Stimulated activated CD8-positive, alpha-beta memory T cell treated with anti-CD3 and anti-CD28 coated beads, Interleukin-2, amount 100 ng/mL, for 1 hour (primary cell): ENCODE measurements around the gene ENSA.
"Not testable (repeated sequence)": the region's sequence is repeated elsewhere in the genome, so short reads cannot be mapped to it uniquely, and the experiment has no call there.

Experiments used
- DNase-seq, 2 donors: peaks; one replicate each; pipeline ENCODE4 v3.0.0-alpha.2; 2020; ENCODE audit warnings: low read depth in 2 of 2

Gene ENSA

DNA sequence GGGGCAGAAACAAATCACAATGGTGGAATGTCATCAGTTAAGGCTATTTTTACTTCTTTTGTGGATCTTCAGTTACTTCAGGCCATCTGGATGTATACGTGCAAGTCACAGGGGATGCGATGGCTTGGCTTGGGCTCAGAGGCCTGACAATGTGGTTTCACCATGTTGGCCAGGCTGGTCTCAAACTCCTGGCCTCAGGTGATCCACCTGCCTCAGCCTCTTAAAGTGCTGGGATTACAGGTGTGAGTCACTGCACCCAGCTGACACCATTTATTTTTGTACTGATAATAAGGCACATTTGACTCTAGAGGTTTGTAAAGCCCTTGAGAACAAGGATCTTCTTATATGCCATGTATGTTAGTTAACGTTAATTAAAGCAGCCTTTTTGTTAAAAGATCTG, 48.4 kb downstream of the ENSA start:
- DNase-seq = not testable (repeated sequence)

DNA sequence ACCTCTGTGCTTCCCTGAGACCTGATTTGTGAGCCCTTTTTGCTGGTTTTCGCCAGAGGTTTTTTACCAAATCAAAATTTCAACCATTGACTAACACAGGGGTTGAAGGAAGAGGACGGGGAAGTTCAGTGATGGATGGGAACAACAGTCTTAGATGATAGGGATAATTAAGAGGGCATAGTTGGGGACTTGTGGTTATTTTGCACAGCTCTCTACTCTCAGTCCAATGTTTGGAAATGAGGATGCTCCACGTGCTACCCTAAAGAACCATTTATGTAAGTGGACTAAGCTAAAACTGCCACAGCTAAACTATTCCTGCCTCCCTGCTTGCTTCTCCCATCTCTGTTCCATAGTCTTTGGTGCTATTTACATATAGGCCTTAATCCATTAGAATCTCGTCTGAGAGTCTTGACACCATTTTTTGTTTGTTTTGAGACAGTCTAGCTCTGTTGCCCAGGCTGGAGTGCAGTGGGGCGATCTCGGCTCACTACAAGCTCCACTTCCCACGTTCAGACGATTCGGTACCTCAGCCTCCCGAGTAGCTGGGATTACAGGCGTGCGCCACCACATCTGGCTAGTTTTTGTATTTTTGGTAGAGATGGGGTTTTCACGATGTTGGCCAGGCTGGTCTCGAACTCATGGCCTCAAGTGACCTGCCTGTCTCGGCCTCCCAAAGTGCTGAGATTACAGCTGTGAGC, 49.3 kb downstream of the ENSA start:
- no peak for DNase-seq

DNA sequence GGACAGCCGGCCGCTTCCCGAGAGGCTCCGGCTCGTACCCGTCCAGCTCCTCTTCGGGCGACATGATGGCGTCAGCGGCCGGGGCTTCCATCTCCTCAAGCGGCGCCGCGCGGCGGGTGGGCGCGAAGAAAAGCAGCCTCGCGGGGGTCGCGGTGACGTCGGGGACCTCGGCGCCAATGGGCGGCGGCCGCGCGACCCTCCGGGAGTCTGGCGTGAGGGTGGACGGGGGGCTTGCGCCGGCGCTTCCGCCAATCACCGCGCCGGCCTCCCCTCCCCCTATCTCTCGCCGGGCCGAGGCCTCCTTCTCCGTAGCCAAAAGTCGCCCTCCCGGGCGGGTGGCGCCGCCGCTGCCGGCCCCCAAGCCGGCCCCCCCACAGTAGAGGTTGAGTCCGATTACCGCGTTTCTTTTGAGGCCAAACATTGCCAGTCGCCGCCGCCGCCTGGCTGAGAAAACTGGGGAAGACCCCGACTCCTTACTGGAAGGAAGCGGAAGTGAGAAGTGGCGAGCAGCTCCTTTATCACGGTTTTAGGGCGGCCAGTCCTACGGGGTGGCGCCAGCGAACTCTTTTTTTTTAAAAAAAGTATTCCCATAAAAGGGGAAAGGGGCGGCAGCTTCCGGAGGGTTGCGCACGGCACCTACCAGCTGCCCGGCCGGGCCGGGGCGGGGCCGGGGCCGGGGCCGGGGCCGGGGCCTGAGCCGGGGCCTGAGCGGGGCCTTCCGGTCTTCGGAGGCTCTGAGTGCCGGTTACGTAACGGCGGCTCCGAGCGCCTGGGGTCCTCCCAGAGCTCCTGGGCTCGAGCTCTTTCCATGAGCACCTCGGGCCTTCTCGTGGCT, 50.1 kb downstream of the ENSA start, which contains the start of gene MCL1:
Gene MCL1 (minus strand): TSS at position 501 of the 835 bp plus-strand sequence. CDS start 80 bp downstream, at position 421.
- peak; percentile 76 to 81 for DNase-seq

DNA sequence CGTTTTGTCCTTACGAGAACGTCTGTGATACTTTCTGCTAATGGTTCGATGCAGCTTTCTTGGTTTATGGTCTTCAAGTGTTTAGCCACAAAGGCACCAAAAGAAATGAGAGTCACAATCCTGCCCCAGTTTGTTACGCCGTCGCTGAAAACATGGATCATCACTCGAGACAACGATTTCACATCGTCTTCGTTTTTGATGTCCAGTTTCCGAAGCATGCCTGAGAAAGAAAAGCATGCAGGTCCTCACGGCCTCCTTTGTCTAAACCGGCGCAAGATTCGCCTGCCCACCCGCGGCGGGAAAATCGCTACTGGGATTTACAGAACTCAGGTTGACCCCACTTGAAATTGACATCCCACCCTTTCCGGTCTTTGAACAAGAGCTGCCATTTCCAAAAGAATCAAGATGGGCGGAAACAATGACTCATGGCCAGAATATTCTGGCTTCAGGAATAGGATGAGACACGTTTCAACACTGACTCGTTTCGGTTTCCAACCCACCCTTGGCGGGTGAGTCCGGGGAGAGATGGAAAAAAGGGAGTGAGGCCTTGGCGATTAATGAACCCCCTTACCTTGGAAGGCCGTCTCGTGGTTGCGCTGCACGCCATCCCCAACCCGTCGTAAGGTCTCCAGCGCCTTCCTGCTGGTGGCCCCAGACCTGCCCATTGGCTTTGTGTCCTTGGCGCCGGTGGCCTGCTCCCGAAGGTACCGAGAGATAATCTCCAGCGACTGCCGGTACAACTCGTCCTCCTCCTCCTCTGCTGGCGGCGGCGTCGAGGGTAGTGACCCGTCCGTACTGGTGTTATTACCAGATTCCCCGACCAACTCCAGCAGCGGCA, 50.9 kb downstream of the ENSA start:
- DNase-seq = no peak

DNA sequence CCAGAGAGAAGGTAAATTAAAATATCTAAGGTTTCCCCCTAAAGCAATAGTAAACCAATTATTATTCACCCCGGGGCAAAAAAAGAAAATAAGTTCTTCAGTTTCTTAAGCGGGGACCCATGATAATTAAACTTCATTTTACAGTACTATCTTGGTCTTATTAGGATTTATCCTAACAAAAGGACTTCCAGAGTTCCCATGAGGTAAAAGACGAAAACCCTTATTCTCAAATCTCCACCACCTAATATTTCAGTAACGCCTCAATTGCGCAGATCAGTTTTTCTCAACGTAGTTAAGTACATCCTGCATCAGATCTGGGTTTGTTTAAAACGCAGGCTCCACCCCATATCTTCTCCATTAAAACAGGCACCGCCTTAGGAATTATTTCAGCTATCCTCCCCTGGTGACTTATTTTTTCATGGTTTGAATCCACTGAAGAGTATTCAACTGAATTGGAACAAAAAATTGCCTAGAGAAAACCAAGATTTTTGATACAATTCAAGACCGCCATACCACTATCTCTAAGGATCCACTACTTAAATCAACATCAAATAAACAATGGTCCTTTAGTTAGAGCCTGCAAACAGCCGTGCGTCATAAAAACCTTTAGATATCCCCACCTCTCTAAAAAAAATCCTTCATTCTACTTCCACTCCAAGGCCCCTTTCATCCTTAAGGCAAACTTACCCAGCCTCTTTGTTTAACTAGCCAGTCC, 51.7 kb downstream of the ENSA start:
- no peak for DNase-seq

DNA sequence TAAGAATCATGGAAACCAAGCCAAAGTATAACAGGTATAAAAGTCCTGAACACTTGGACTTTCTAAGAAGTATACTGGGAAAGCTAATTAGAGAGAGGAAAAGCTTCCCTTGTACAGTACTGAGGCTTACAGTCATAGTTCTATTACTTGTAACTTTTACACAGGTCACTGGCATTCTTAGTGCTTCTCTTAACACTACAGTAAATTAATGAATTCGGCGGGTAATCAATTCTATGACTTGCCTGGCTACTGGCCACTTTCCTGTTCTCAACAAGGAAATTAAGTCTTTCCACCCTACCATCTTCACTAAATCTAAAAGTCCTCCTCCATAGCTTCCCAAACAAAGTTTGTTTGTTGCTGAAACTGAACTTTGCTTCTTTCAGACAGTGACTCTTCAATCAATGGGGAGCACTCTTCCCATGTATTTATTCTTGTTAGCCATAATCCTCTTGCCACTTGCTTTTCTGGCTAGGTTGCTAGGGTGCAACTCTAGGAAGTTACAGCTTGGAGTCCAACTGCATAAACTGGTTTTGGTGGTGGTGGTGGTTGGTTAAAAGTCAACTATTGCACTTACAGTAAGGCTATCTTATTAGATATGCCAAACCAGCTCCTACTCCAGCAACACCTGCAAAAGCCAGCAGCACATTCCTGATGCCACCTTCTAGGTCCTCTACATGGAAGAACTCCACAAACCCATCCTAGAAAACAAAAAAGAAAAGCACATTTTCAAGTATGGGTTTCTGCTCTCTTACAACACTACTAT, 52.4 kb downstream of the ENSA start:
- no peak for DNase-seq

DNA sequence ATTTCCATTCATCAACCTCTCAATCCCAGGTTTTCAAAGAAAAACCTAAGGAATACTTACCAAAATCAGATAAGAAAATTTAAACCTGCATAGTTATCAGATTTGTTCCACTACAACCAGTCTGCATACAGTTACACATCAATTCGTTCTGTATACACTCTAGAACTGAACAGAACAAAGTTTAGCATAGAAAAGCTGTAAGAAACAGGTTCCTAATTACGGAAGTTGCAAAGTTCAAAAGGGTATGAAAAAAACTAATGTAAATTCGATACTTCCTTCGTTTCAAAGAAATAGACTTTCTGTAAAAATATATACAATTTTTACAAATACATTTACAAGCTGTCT, 53.1 kb downstream of the ENSA start:
- DNase-seq = no peak

DNA sequence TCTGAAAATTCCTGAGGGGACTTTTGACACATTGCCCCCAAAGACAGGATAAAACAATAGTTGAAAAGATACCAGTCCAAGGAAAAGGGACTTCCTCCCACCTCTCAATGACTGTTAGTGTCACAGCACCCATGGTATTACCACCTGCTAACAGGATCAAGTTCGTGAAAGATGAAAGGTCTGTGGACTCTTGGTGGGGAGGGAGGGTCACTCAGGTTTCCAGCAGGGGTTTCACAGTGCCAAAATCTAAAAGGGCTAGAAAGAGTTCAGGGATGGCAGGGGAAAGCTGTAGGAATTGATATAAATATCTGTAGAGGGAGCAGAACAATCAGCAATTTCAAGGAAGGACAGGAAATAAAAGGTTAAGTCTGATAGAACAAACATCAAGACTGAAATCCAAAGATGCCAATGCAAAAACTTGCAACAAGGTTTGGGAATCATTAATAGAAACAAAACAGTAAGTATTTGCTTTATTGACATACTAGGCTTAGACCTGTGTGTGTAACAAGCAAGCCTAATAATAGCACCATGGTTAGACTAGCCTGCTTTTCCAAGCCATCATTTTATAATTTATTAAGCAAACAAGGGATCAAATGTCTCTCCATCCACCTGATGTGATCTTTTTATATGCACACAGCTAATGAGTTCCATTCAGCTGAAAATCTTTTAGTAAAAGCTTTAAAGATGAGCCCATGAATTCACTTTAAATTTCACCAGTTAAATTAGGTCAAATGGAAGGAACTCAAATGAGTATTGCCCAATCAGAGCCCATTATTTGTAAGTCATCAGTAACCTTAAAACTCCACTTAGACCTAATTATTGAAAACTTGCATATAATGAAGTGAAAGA, 53.7 kb downstream of the ENSA start:
- no peak for DNase-seq

DNA sequence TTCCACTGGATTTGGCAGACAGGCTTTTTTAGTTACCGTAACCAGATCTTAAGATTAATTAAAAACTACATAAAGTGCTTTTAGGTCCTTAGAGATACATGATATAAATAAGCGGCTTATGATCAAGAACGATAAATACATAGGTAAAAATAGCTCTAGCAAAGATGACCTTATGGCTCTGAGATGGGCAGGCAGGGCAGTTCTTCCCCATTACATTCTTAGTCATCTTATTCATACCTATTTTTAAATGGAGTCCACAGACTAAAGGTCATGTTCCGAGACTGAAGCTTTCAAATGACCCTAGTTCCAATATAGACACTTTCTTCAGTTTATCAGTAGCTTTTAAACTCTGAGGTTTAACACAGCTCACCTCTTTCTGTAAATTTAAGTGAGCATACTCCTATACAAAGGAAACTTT, 54.3 kb downstream of the ENSA start:
- no peak for DNase-seq

DNA sequence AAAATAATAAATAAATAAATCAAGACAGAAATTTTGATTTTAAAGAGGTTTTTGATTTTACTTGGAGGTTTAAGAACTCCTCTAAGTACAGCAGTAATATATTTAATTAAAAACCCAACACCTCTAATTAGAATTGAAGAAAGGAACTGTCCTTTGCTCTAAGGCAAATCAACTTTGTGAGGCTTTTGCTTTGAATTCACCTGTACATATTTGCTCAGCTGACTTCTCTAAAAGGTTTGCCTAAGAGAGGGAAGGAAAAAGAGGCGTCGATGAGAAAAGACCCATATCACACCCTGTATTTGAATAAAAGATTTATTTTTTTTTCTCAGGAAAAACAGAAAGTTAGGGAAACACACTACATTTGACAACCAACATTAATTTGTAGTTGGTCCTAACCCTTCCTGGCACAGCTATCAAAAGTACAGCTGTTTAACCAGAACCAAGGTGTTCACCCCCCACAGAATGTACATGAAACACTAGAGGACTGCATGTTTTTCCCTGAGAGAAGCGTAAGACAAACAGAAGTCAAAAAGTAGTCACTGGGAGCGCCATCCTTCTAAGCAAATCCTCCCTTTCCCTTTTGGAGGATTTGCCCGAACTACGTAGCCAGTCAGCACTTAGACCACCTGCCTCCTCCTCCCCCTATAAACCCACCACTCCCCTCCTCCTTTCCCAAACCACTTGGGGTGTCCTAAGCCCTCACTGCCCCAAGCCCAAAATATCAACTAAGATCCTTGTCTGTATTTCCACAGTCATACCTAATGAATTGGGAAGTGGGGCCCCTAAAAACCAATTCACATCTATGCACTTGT, 54.9 kb downstream of the ENSA start:
- DNase-seq = no peak

DNA sequence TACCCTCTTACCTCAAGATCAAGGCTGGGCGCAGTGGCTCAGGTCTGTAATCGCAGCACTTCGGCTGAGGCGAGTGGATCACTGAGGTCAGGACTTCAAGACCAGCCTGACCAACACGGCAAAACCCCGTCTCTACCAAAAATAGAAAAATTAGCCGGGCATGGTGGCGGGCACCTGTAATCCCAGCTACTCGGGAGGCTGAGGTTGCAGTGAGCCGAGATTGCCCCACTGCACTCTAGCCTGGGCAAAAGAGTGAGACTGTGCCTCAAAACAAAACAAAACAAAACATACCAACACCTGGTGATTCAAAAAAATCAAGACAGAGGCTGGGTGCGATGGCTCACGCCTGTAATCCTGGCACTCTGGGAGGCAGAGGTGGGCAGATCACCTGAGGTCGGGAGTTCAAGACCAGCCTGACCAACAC, 55.8 kb downstream of the ENSA start:
- not testable (repeated sequence) for DNase-seq

DNA sequence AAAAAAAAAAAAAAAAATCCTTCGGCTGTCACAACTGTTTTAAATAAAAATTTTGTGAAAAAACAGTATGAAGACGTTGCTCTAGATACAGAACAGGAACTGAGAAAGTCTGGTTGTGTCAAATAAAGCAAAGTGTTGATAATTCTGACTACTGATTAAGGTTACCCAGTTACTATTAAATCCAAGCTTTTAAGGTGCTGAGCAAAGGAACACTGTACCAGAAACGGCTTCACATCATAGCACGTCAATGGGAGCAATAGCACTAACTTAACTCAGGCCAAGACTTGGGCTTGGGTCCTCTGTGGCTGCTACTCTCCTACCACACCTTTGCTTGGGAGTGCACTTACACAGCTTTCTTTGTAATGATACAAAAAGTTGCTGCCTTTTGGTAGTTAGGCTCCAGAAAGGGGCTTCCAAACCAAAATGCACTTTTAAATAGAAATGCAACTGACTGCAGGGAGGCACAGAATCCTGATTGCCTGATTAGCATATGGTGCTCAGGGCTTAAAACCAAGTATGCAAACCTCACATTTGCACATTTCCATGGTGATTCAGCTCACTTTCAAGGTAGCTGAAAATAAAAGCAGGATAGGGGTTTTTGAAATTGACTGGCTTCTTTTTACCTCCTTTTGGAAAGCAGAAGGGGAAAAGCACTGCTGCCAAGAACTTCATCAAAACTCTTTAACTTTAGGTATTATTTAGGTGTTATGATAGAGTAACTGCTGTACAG, 56.3 kb downstream of the ENSA start:
- no peak for DNase-seq
